Lung (tissue), 12 donors: ENCODE data around the gene OR52E5. TPM values are rescaled to one million over a fixed set of nuclear protein-coding genes. Genes with fewer than 3 reads are reported as not detected.

ENCODE experiments used
- ATAC-seq: fragments of 200-7000 bp; cut with Tn5 transposase; one replicate; pipeline ENCODE4 v1.9.1; 2020; ENCODE audit warnings: moderate number of reproducible peaks; ENCODE audit not compliant: insufficient read depth, low FRiP score
- DNase-seq, 3 donors: peaks; one replicate each; pipeline ENCODE4 v3.0.0-alpha.2; 2013 to 2017
- H3K27ac ChIP-seq, 2 donors: one replicate each; pipeline ENCODE4 v1.5.1; 2013; ENCODE audit warnings: mild to moderate bottlenecking in 2 of 2, moderate library complexity in 2 of 2, control low read depth in 1 of 2, inconsistent platforms in 1 of 2, low read depth in 1 of 2, low read length in 1 of 2
- H3K27me3 ChIP-seq, 3 donors: one replicate each; pipeline ENCODE4 v1.5.1; 2013; ENCODE audit warnings: low read length in 2 of 3; ENCODE audit not compliant: control insufficient read depth in 3 of 3, insufficient read depth in 3 of 3
- H3K36me3 ChIP-seq, 4 donors: one replicate each; pipeline ENCODE4 v1.5.1; 2013; ENCODE audit warnings: low read length in 4 of 4, mild to moderate bottlenecking in 1 of 4, moderate library complexity in 1 of 4; ENCODE audit not compliant: control insufficient read depth in 4 of 4, insufficient read depth in 4 of 4
- H3K4me1 ChIP-seq, 5 donors: one replicate each; pipeline ENCODE4 v1.5.1; 2013; ENCODE audit warnings: low read length in 5 of 5, mild to moderate bottlenecking in 2 of 5, moderate library complexity in 1 of 5; ENCODE audit not compliant: control insufficient read depth in 5 of 5, insufficient read depth in 5 of 5
- H3K4me3 ChIP-seq: one replicate; pipeline ENCODE4 v1.5.1; 2013; ENCODE audit warnings: mild to moderate bottlenecking, control low read depth, moderate library complexity
- H3K9ac ChIP-seq, 2 donors: one replicate each; pipeline ENCODE4 v1.5.1; 2013; ENCODE audit warnings: low read length in 2 of 2, control low read depth in 1 of 2; ENCODE audit not compliant: insufficient read depth in 1 of 2
- H3K9me3 ChIP-seq, 4 donors: one replicate each; pipeline ENCODE4 v1.5.1; 2013; ENCODE audit warnings: low read length in 3 of 4, mild to moderate bottlenecking in 1 of 4, moderate library complexity in 1 of 4; ENCODE audit not compliant: control insufficient read depth in 4 of 4, insufficient read depth in 3 of 4
- WGBS, 2 donors: extraction: QIAGEN DNeasy Blood & Tissue Kit; methylation state at CpG; one replicate each; pipeline ENCODE4 v1.1.7; 2013; 5-methylcytosine and 5-hydroxymethylcytosine counted together
- polyA plus RNA-seq, 2 donors: library from polyadenylated mRNA; stranded (reverse); fragments of 200-250 nt; gene quantifications; one replicate each; pipeline ENCODE4 v1.2.1, GENCODE V29; 2013
- total RNA-seq, 2 donors: library from RNA; depleted of rRNA in 1 of 2; stranded (reverse); fragments of >200 nt in 1 of 2; gene quantifications; one replicate each; pipeline ENCODE4 v1.2.1, GENCODE V29; 2014 to 2021
- TF ChIP-seq, protein P1 (sequence below): IDR thresholded peaks from 2 replicates; pipeline ENCODE4 v1.5.1; 2012; ENCODE audit warnings: mild to moderate bottlenecking; ENCODE audit errors: control extremely low read depth, extremely low read depth
- donor health status: control.
- donor health status: control.
- donor health status: Bipolar disorder and iron deficiency.
- donor health status: healthy.
- donor health status: DM: yes; HTN: yes; CAD: no.

The OR52E5 gene
- total and polyA plus RNA-seq, 4 donors: not detected

DNA sequence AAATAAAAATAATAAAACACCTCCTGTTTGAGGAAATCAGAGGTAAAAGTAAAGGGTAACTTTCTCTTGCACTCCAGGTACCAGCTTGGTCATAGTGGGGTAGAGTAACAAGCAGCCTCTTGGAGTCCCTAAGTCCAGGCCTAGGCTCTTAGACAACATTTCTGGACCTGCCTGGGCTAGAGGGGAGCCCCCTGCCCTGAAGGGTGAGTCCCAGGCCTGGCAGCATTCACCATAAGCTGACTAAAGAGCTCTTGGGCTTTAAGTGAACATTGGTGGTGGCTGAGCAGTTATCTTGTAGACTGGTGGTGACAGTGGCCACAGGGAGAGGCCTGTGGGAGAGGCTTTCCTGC, 30.4 kb downstream of the OR52E5 start:
- no peak for ATAC-seq
- DNase-seq: no peak
- no peak overlapping the region for H3K9ac ChIP-seq

DNA sequence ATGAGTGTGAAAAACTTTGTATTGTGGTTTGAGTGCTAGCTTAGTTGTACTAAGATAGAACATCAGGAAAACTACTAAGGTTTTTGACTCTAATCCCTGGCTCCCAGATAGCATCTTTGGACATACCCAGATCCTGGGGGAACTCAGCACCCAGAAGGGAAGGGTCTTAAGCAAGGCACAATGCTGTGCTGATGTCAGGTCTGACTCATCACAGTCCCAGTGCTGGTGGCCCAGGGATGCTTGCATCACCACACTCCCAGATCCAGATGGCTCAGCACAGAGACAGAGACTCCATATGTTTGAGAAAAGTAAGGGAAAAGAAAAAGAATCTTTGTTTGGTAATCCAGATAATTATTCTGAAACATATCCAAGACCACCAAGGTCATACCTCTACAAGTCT, 30.8 kb downstream of the OR52E5 start:
- Histone ChIP-seq H3K36me3 (no peaks in the 10 kb centered on the region), H3K27me3 (no peaks in the 10 kb centered on the region), H3K4me3 (no peak overlapping the region), H3K4me1 (no peaks in the 10 kb centered on the region), H3K27ac (no peak overlapping the region), H3K9me3 (peaks cover 0 to 8% (median 4%) of the 10 kb centered on the region in 4 donors), H3K9ac (no peak overlapping the region)
- TF ChIP-seq, protein P1, sequence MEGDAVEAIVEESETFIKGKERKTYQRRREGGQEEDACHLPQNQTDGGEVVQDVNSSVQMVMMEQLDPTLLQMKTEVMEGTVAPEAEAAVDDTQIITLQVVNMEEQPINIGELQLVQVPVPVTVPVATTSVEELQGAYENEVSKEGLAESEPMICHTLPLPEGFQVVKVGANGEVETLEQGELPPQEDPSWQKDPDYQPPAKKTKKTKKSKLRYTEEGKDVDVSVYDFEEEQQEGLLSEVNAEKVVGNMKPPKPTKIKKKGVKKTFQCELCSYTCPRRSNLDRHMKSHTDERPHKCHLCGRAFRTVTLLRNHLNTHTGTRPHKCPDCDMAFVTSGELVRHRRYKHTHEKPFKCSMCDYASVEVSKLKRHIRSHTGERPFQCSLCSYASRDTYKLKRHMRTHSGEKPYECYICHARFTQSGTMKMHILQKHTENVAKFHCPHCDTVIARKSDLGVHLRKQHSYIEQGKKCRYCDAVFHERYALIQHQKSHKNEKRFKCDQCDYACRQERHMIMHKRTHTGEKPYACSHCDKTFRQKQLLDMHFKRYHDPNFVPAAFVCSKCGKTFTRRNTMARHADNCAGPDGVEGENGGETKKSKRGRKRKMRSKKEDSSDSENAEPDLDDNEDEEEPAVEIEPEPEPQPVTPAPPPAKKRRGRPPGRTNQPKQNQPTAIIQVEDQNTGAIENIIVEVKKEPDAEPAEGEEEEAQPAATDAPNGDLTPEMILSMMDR: no peak
- DNase-seq: no peak
- no peak for ATAC-seq

More for the DNA sequence above, 30.4 kb downstream of the OR52E5 start:
- no peak overlapping the region for H3K4me3 ChIP-seq
- no peak overlapping the region for H3K27ac ChIP-seq
- no peaks in the 10 kb centered on the region for H3K4me1 ChIP-seq
- no peaks in the 10 kb centered on the region for H3K36me3 ChIP-seq
- H3K27me3 ChIP-seq: no peaks in the 10 kb centered on the region
- TF ChIP-seq, protein P1: no peak
- peaks cover 0 to 8% (median 4%) of the 10 kb centered on the region in 4 donors for H3K9me3 ChIP-seq

DNA sequence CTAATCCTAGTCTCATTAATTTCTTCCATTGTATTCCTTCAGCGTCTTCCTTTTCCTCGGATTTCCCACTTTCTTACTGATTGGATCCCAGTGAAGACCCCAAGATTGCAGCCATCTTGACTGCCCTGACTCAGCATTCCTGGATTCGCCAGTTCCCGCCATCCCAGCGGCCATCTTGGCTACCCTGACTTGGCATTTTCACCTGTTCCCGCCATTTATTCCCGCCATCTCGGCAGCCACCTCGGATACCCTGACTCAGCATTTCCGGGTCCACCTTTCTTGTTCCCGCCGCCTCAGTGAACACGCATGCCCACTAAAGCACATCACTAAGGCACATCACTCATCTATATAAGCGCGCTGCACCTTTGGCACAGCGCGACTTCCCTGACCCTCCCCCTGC, 35.3 kb downstream of the OR52E5 start:
- TF ChIP-seq, protein P1: no peak
- Histone ChIP-seq H3K4me3 (no peak overlapping the region), H3K27ac (no peak overlapping the region), H3K9ac (no peak overlapping the region), H3K27me3 (no peaks in the 10 kb centered on the region), H3K36me3 (no peaks in the 10 kb centered on the region), H3K4me1 (no peaks in the 10 kb centered on the region), H3K9me3 (peaks cover 0 to 11% (median 3%) of the 10 kb centered on the region in 4 donors)
- ATAC-seq: no peak
- no peak for DNase-seq
- WGBS, 2 donors: 95 to 97% methylated on average over 17 of the region's 17 CpGs

DNA sequence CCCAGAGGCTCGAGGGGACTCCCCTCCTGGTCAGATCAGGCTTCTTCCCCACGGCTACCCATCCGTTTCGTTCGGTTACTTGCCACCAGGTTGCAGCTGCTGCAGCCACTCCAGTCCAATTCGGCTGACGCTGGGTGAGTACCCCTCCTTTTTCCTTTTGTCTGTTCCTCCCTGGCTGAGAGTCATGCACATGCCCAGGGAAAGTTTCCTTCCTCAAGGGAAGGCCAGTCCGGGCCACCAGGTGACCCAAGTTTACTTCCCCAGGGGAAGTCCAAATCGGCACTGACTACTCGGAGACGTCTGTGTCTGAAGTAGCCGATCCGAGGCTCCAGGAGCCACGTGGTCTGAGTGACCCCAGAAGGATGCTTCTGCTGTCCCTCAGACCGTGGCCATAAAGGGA, 35.8 kb downstream of the OR52E5 start:
- 87 to 89% methylated on average over 15 of the region's 15 CpGs for WGBS, 2 donors
- Histone ChIP-seq H3K9me3 (peaks cover 0 to 7% (median 3%) of the 10 kb centered on the region in 4 donors), H3K4me1 (no peaks in the 10 kb centered on the region)

More for the DNA sequence above, 35.8 kb downstream of the OR52E5 start:
- H3K4me3 ChIP-seq: no peak overlapping the region
- no peaks in the 10 kb centered on the region for H3K36me3 ChIP-seq
- H3K9ac ChIP-seq: no peak overlapping the region
- H3K27me3 ChIP-seq: no peaks in the 10 kb centered on the region
- H3K27ac ChIP-seq: no peak overlapping the region
- no peak for ATAC-seq
- TF ChIP-seq, protein P1: no peak
- DNase-seq: no peak
